OCI-LY1 (cell line): Measurements from ENCODE around the gene BCL2A1.

ENCODE experiments used
- H2AFZ ChIP-seq: fragments of 200-600 bp; sonication (generic), shearing (Covaris generic); 2 replicates; pipeline ENCODE4 v1.6.0; 2014; ENCODE audit warnings: antibody characterized with exemption, mild to moderate bottlenecking, low read length
- H3F3A ChIP-seq: fragments of 200-600 bp; sonication (generic), shearing (Covaris generic); 2 replicates; pipeline ENCODE4 v1.6.0; 2014; ENCODE audit warnings: mild to moderate bottlenecking, antibody characterized with exemption, low read length, moderate library complexity; ENCODE audit not compliant: insufficient read depth
- H3K27ac ChIP-seq: fragments of 200-600 bp; sonication (generic); 2 replicates; pipeline ENCODE4 v1.5.1; 2014; ENCODE audit warnings: low read length, mixed run types, mild to moderate bottlenecking, low read depth; ENCODE audit not compliant: poor library complexity, severe bottlenecking
- H3K27me3 ChIP-seq: fragments of 200-600 bp; sonication (generic); 2 replicates; pipeline ENCODE4 v1.6.0; 2014; ENCODE audit warnings: antibody characterized with exemption, mild to moderate bottlenecking, low read length, moderate library complexity; ENCODE audit not compliant: insufficient read depth
- H3K36me3 ChIP-seq: fragments of 200-600 bp; sonication (generic); 2 replicates; pipeline ENCODE4 v1.6.1; 2014; ENCODE audit warnings: mild to moderate bottlenecking, antibody characterized with exemption, low read length, moderate library complexity, mixed read lengths; ENCODE audit not compliant: insufficient read depth
- H3K4me1 ChIP-seq: fragments of 200-600 bp; sonication (generic); 2 replicates; pipeline ENCODE4 v1.5.1; 2014; ENCODE audit warnings: mild to moderate bottlenecking, low read length, moderate library complexity; ENCODE audit not compliant: insufficient read depth, severe bottlenecking
- H3K4me2 ChIP-seq: fragments of 200-600 bp; sonication (generic), shearing (Covaris generic); 2 replicates; pipeline ENCODE4 v1.6.1; 2014; ENCODE audit warnings: low read length
- H3K4me3 ChIP-seq: fragments of 200-600 bp; sonication (generic); 2 replicates; pipeline ENCODE4 v1.5.1; 2014; ENCODE audit warnings: low read length, low read depth, mild to moderate bottlenecking, mixed read lengths; ENCODE audit not compliant: poor library complexity, severe bottlenecking
- H3K79me2 ChIP-seq: fragments of 200-600 bp; shearing (Covaris generic); 2 replicates; pipeline ENCODE4 v1.6.1; 2016; ENCODE audit warnings: mixed run types, low read length, mixed read lengths; ENCODE audit not compliant: insufficient read depth
- H3K9ac ChIP-seq: fragments of 200-600 bp; sonication (generic), shearing (Covaris generic); 2 replicates; pipeline ENCODE4 v1.6.1; 2014; ENCODE audit warnings: mild to moderate bottlenecking, low read length, mixed read lengths
- H3K9me2 ChIP-seq: fragments of 200-600 bp; sonication (generic), shearing (Covaris generic); 2 replicates; pipeline ENCODE4 v1.6.1; 2014; ENCODE audit warnings: low read depth, mild to moderate bottlenecking, low read length, mixed read lengths
- H3K9me3 ChIP-seq: fragments of 200-600 bp; shearing (Covaris generic); 2 replicates; pipeline ENCODE4 v1.6.1; 2014; ENCODE audit warnings: low read length, mixed read lengths
- H4K20me1 ChIP-seq: fragments of 200-600 bp; sonication (generic), shearing (Covaris generic); 2 replicates; pipeline ENCODE4 v1.6.0; 2016; ENCODE audit warnings: mild to moderate bottlenecking, low read length; ENCODE audit not compliant: insufficient read depth
- EZH2 ChIP-seq: fragments of 200-600 bp; sonication (generic), shearing (Covaris generic); IDR thresholded peaks from 2 replicates; pipeline ENCODE4 v1.8.0; 2017; ENCODE audit warnings: borderline replicate concordance, mixed run types, mild to moderate bottlenecking, antibody characterized with exemption, low read length, moderate library complexity, mixed read lengths
- TF ChIP-seq, protein P1 (sequence below): fragments of 200-600 bp; sonication (generic), shearing (Covaris generic); IDR thresholded peaks from 2 replicates; pipeline ENCODE4 v1.5.1; 2017; ENCODE audit warnings: mild to moderate bottlenecking, antibody characterized with exemption, low read length, moderate library complexity, mixed read lengths

BCL2A1 gene

DNA sequence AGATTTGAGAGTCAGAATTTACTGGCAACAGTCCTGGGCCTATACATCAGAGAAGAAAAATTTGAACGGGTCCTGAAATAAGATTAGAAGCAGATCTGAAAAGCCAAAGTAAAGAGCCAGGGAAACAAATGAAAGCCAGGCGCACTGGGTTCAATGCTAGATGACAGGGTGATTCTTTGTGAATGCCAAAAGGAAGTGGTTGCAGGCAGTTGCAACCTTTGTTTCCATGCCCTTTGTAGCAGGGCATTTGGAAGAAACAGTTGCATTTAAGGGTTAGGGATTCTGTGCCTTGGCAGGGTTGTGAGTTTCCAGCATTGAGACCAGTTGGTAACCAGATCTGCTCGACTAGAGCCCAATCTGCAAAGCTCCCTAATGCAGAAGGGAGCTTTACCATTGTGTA, 37.8 kb downstream of the BCL2A1 start:
- H3K27ac ChIP-seq: no peak overlapping the region
- H3K4me1 ChIP-seq: no peaks in the 10 kb centered on the region
- H3K4me2 ChIP-seq: no peak overlapping the region
- H3K9me3 ChIP-seq: no peaks in the 10 kb centered on the region
- H4K20me1 ChIP-seq: no peaks in the 10 kb centered on the region
- H3K36me3 ChIP-seq: no peaks in the 10 kb centered on the region
- H3K79me2 ChIP-seq: no peaks in the 10 kb centered on the region
- no peaks in the 10 kb centered on the region for H3K27me3 ChIP-seq
- no peak overlapping the region for H3K9ac ChIP-seq
- no peak overlapping the region for H3K4me3 ChIP-seq
- no peaks in the 10 kb centered on the region for H3F3A ChIP-seq
- H3K9me2 ChIP-seq: no peaks in the 10 kb centered on the region
- no peak overlapping the region for H2AFZ ChIP-seq
- TF ChIP-seq, protein P1, sequence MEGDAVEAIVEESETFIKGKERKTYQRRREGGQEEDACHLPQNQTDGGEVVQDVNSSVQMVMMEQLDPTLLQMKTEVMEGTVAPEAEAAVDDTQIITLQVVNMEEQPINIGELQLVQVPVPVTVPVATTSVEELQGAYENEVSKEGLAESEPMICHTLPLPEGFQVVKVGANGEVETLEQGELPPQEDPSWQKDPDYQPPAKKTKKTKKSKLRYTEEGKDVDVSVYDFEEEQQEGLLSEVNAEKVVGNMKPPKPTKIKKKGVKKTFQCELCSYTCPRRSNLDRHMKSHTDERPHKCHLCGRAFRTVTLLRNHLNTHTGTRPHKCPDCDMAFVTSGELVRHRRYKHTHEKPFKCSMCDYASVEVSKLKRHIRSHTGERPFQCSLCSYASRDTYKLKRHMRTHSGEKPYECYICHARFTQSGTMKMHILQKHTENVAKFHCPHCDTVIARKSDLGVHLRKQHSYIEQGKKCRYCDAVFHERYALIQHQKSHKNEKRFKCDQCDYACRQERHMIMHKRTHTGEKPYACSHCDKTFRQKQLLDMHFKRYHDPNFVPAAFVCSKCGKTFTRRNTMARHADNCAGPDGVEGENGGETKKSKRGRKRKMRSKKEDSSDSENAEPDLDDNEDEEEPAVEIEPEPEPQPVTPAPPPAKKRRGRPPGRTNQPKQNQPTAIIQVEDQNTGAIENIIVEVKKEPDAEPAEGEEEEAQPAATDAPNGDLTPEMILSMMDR: no peak
- TF ChIP-seq EZH2: no peak

DNA sequence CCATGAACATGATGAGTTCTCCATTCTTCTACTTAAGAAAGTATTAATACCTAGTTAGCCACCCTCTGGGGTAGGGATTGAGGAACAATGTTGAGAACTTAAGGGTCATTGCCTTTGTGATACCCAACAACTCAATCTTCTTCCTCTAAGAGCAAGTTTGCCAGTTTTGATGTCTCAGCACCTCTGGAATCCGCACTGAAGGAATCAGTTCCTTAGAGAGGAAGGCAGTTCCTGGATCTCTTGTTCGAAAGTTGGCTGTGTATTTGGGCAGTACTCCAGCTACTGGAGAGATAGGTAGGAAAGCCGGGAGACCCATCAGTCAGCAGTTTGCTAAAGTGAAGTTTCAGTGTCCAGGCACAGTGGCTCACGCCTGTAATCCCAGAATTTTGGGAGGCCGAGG, 38.5 kb downstream of the BCL2A1 start:
- Histone ChIP-seq H3F3A (no peaks in the 10 kb centered on the region), H3K9me2 (no peaks in the 10 kb centered on the region), H3K27ac (no peak overlapping the region), H3K9me3 (no peaks in the 10 kb centered on the region), H4K20me1 (no peaks in the 10 kb centered on the region), H3K4me2 (no peak overlapping the region), H3K4me3 (no peak overlapping the region), H3K79me2 (no peaks in the 10 kb centered on the region), H2AFZ (no peak overlapping the region), H3K27me3 (no peaks in the 10 kb centered on the region), H3K4me1 (no peaks in the 10 kb centered on the region), H3K9ac (no peak overlapping the region), H3K36me3 (no peaks in the 10 kb centered on the region)
- TF ChIP-seq EZH2: no peak
- TF ChIP-seq, protein P1: no peak

DNA sequence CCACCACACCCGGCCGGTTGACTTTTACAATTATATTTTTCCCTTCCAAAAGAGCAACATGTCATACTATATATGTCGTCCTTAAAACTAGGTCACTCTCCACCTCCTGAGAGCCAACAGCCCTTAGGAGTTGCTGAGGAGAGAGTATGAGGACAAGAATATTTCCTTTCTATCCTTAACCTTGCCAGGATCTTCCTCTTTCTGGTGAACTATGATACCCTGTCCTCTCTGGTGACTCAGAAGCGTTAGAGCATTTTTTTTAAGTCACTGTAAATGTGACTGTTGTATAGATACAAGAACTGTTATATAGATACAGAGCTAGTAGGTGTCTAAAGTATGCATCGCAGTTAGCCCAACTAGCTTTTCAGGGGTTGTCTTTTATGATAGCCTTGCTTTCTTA, 40.5 kb downstream of the BCL2A1 start:
- Histone ChIP-seq H3K79me2 (no peaks in the 10 kb centered on the region), H3F3A (no peaks in the 10 kb centered on the region), H3K9ac (no peak overlapping the region), H3K4me1 (no peaks in the 10 kb centered on the region), H3K9me2 (no peaks in the 10 kb centered on the region), H3K9me3 (no peaks in the 10 kb centered on the region), H2AFZ (no peak overlapping the region), H3K36me3 (no peaks in the 10 kb centered on the region), H4K20me1 (no peaks in the 10 kb centered on the region), H3K27me3 (no peaks in the 10 kb centered on the region), H3K27ac (no peak overlapping the region), H3K4me2 (no peak overlapping the region), H3K4me3 (no peak overlapping the region)
- TF ChIP-seq, protein P1: no peak
- TF ChIP-seq EZH2: no peak
